ENCODE results near the gene LCOR.

Gene LCOR

GRCh38 chr10:96987141-96987841 lies 155.2 kb downstream of the LCOR start:
- no peak overlapping the region for H2BK15ac ChIP-seq (ENCODE audit: low read depth, poor library complexity, severe bottlenecking)
- H3K27me3 ChIP-seq (ENCODE audit: control insufficient read depth in 1 of 2, insufficient read depth in 1 of 2, low read length in 2 of 2), result no peaks in the 10 kb centered on the region
- H2AFZ ChIP-seq (ENCODE audit: low read depth, low read length), result no peak overlapping the region
- no peak overlapping the region for H3K9ac ChIP-seq (ENCODE audit: low read length)
- H3K4me1 ChIP-seq (ENCODE audit: control insufficient read depth, insufficient read depth, low read depth, low read length), result peaks cover 13% of the 10 kb centered on the region
- no peak overlapping the region for H3K23ac ChIP-seq (ENCODE audit: low read length in 2 of 2)
- H2BK120ac ChIP-seq (ENCODE audit: low read depth, low read length), result no peak overlapping the region
- H2AK5ac ChIP-seq (ENCODE audit: low read length, severe bottlenecking), result peak overlapping the region; percentile 39
- no peak overlapping the region for H3K27ac ChIP-seq (ENCODE audit: low read length, poor library complexity, severe bottlenecking)
- H2BK12ac ChIP-seq (ENCODE audit: low read length in 2 of 2), result no peak overlapping the region
- no peak overlapping the region for H4K8ac ChIP-seq (ENCODE audit: low read length)
- H3K18ac ChIP-seq (ENCODE audit: low read depth in 1 of 2, low read length in 2 of 2), result no peak overlapping the region
- no peak overlapping the region for H3K4ac ChIP-seq (ENCODE audit: low read depth in 1 of 2, low read length in 2 of 2)
- H3K4me3 ChIP-seq (ENCODE audit: insufficient read depth in 1 of 2, low read depth in 1 of 2, low read length in 2 of 2), result no peak overlapping the region
- H4K91ac ChIP-seq (ENCODE audit: low read length), result no peak overlapping the region
- no CpG with 5 or more reads among the region's 2 CpGs for WGBS
- DNase-seq, result no peak
- H3K79me1 ChIP-seq (replicated peaks; ENCODE audit: low read length, poor library complexity, severe bottlenecking), result peaks cover 7% of the 10 kb centered on the region
- H3K4me2 ChIP-seq (ENCODE audit: low read length, poor library complexity, severe bottlenecking), result no peak overlapping the region
- peaks cover 7% of the 10 kb centered on the region in 2 experiments for H3K36me3 ChIP-seq (ENCODE audit: control insufficient read depth in 1 of 2, insufficient read depth in 2 of 2, low read depth in 1 of 2, low read length in 2 of 2)
- H3K9me3 ChIP-seq (ENCODE audit: control insufficient read depth, low read length), result no peaks in the 10 kb centered on the region
- H2BK5ac ChIP-seq (ENCODE audit: low read depth, low read length, poor library complexity, severe bottlenecking), result no peak overlapping the region
- H3K14ac ChIP-seq (ENCODE audit: low read length in 2 of 2), result no peak overlapping the region

DNA sequence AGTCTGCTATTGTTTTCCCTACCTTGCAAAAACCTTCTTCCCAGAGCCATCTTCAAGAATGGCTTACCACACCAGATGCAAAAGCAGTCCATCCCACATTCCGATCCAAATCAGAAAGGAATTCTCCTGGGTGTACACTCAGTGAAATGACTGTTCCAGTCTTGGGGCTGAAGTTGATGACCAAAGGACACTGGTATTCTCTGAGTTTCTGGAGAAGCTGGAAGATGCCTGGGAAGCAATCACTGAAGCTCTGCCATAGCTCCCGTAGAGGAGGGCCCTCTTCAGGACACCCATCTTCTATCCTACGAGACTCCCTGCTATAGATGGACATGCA lies 155.7 kb downstream of the LCOR start:
- Histone ChIP-seq H3K9ac (ENCODE audit: low read length) (no peak overlapping the region), H2BK15ac (ENCODE audit: low read depth, poor library complexity, severe bottlenecking) (no peak overlapping the region)

DNA sequence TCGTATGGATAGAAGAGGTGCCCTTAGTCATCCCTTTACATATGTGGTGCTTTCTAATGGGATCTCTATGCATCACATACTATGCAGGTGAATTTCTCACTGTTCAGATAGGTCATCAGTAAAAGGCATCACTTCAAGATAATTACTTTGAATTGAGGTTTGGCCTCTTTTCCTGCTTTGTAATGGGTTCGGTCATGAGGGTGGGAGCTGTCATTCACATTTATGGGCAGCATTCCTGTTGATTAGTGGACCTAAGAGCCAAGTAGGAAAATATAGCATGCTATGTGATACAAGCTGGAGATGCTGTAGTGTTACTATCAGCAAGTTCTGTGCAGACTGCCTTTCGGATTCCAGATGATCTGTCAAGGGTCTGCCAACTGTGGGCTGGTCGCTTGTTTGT lies 156.3 kb downstream of the LCOR start:
- no peaks in the 10 kb centered on the region for H3K27me3 ChIP-seq (ENCODE audit: control insufficient read depth in 1 of 2, insufficient read depth in 1 of 2, low read length in 2 of 2)
- peak overlapping the region; percentile 33 for H3K27ac ChIP-seq (ENCODE audit: low read length, poor library complexity, severe bottlenecking)
- H2AK5ac ChIP-seq (ENCODE audit: low read length, severe bottlenecking), result peak overlapping the region; percentile 95
- H2BK15ac ChIP-seq (ENCODE audit: low read depth, poor library complexity, severe bottlenecking), result no peak overlapping the region
- H2BK5ac ChIP-seq (ENCODE audit: low read depth, low read length, poor library complexity, severe bottlenecking), result no peak overlapping the region
- H3K14ac ChIP-seq (ENCODE audit: low read length in 2 of 2), result no peak overlapping the region
- no peak overlapping the region for H3K23ac ChIP-seq (ENCODE audit: low read length in 2 of 2)
- H2BK12ac ChIP-seq (ENCODE audit: low read length in 2 of 2), result no peak overlapping the region
- H3K4me1 ChIP-seq (ENCODE audit: control insufficient read depth, insufficient read depth, low read depth, low read length), result peaks cover 15% of the 10 kb centered on the region
- H3K18ac ChIP-seq (ENCODE audit: low read depth in 1 of 2, low read length in 2 of 2), result no peak overlapping the region
- no peak overlapping the region for H3K4ac ChIP-seq (ENCODE audit: low read depth in 1 of 2, low read length in 2 of 2)
- no peak overlapping the region for H2AFZ ChIP-seq (ENCODE audit: low read depth, low read length)
- no peak overlapping the region for H4K8ac ChIP-seq (ENCODE audit: low read length)
- H3K36me3 ChIP-seq (ENCODE audit: control insufficient read depth in 1 of 2, insufficient read depth in 2 of 2, low read depth in 1 of 2, low read length in 2 of 2), result peaks cover 0 to 2% of the 10 kb centered on the region in 2 experiments
- DNase-seq, result no peak
- H2BK120ac ChIP-seq (ENCODE audit: low read depth, low read length), result no peak overlapping the region
- no peak overlapping the region for H4K91ac ChIP-seq (ENCODE audit: low read length)
- no peak overlapping the region for H3K9ac ChIP-seq (ENCODE audit: low read length)
- H3K4me3 ChIP-seq (ENCODE audit: insufficient read depth in 1 of 2, low read depth in 1 of 2, low read length in 2 of 2), result no peak overlapping the region
- H3K4me2 ChIP-seq (ENCODE audit: low read length, poor library complexity, severe bottlenecking), result no peak overlapping the region
- 83% methylated on average over 4 of the region's 4 CpGs for WGBS
- no peaks in the 10 kb centered on the region for H3K9me3 ChIP-seq (ENCODE audit: control insufficient read depth, low read length)
- peaks cover 4% of the 10 kb centered on the region for H3K79me1 ChIP-seq (replicated peaks; ENCODE audit: low read length, poor library complexity, severe bottlenecking)

More for the DNA sequence above, 155.7 kb downstream of the LCOR start:
- peak overlapping the region; percentile 39 for H2AK5ac ChIP-seq (ENCODE audit: low read length, severe bottlenecking)
- no peak overlapping the region for H3K4me2 ChIP-seq (ENCODE audit: low read length, poor library complexity, severe bottlenecking)
- H3K27ac ChIP-seq (ENCODE audit: low read length, poor library complexity, severe bottlenecking), result no peak overlapping the region
- no peak overlapping the region for H3K23ac ChIP-seq (ENCODE audit: low read length in 2 of 2)
- H2BK120ac ChIP-seq (ENCODE audit: low read depth, low read length), result no peak overlapping the region
- no peak overlapping the region for H3K4ac ChIP-seq (ENCODE audit: low read depth in 1 of 2, low read length in 2 of 2)
- H3K36me3 ChIP-seq (ENCODE audit: control insufficient read depth in 1 of 2, insufficient read depth in 2 of 2, low read depth in 1 of 2, low read length in 2 of 2), result peaks cover 2 to 5% of the 10 kb centered on the region in 2 experiments
- H2AFZ ChIP-seq (ENCODE audit: low read depth, low read length), result no peak overlapping the region
- no peaks in the 10 kb centered on the region for H3K27me3 ChIP-seq (ENCODE audit: control insufficient read depth in 1 of 2, insufficient read depth in 1 of 2, low read length in 2 of 2)
- 85% methylated on average over 3 of the region's 3 CpGs for WGBS
- H3K4me3 ChIP-seq (ENCODE audit: insufficient read depth in 1 of 2, low read depth in 1 of 2, low read length in 2 of 2), result no peak overlapping the region
- peaks cover 15% of the 10 kb centered on the region for H3K4me1 ChIP-seq (ENCODE audit: control insufficient read depth, insufficient read depth, low read depth, low read length)
- peaks cover 8% of the 10 kb centered on the region for H3K79me1 ChIP-seq (replicated peaks; ENCODE audit: low read length, poor library complexity, severe bottlenecking)
- H2BK5ac ChIP-seq (ENCODE audit: low read depth, low read length, poor library complexity, severe bottlenecking), result no peak overlapping the region
- no peak overlapping the region for H4K8ac ChIP-seq (ENCODE audit: low read length)
- no peak overlapping the region for H4K91ac ChIP-seq (ENCODE audit: low read length)
- no peak overlapping the region for H3K14ac ChIP-seq (ENCODE audit: low read length in 2 of 2)
- H3K9me3 ChIP-seq (ENCODE audit: control insufficient read depth, low read length), result no peaks in the 10 kb centered on the region
- no peak for DNase-seq
- H2BK12ac ChIP-seq (ENCODE audit: low read length in 2 of 2), result no peak overlapping the region
- no peak overlapping the region for H3K18ac ChIP-seq (ENCODE audit: low read depth in 1 of 2, low read length in 2 of 2)

DNA sequence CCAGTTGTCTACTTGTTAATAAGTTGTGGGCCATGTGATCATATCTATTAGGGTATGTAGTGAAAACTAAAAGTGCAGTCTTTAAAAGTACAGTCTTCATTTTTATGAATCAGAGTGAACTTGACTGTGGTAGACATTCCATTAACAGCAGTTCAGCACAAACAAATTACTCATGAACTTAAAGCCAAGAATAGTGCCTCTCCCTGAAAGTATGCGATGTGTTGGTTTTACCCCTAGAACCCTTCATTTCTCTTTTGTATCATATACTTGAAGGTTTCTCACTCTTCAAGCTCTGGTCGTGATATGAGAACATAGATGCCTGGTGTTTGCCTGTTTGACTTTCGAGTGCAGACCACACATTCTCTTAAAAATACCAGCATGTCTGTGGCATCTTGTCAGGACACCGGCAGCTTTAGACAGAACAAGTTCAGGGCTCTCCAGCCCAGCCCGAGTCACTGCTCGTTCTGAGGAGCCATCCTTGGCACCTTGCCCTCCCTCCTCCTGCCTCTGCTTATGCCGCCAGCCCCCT lies 159.3 kb downstream of the LCOR start:
- Histone ChIP-seq H3K27ac (ENCODE audit: low read length, poor library complexity, severe bottlenecking) (peak overlapping the region; percentile 84), H3K4me3 (ENCODE audit: insufficient read depth in 1 of 2, low read depth in 1 of 2, low read length in 2 of 2) (no peak overlapping the region), H3K36me3 (ENCODE audit: control insufficient read depth in 1 of 2, insufficient read depth in 2 of 2, low read depth in 1 of 2, low read length in 2 of 2) (no peaks in the 10 kb centered on the region), H4K8ac (ENCODE audit: low read length) (no peak overlapping the region), H3K9me3 (ENCODE audit: control insufficient read depth, low read length) (no peaks in the 10 kb centered on the region), H2BK120ac (ENCODE audit: low read depth, low read length) (no peak overlapping the region), H2BK15ac (ENCODE audit: low read depth, poor library complexity, severe bottlenecking) (no peak overlapping the region), H4K91ac (ENCODE audit: low read length) (no peak overlapping the region), H3K4me2 (ENCODE audit: low read length, poor library complexity, severe bottlenecking) (peak overlapping the region; percentile 41), H3K18ac (ENCODE audit: low read depth in 1 of 2, low read length in 2 of 2) (no peak overlapping the region), H2BK12ac (ENCODE audit: low read length in 2 of 2) (peak overlapping the region in 1 of 2 experiments; percentile 64), H3K4ac (ENCODE audit: low read depth in 1 of 2, low read length in 2 of 2) (no peak overlapping the region), H3K79me1 (replicated peaks; ENCODE audit: low read length, poor library complexity, severe bottlenecking) (peaks cover 5% of the 10 kb centered on the region), H2AFZ (ENCODE audit: low read depth, low read length) (no peak overlapping the region), H2AK5ac (ENCODE audit: low read length, severe bottlenecking) (peak overlapping the region; percentile 68), H3K23ac (ENCODE audit: low read length in 2 of 2) (no peak overlapping the region), H3K14ac (ENCODE audit: low read length in 2 of 2) (no peak overlapping the region), H3K9ac (ENCODE audit: low read length) (peak overlapping the region; percentile 53), H3K4me1 (ENCODE audit: control insufficient read depth, insufficient read depth, low read depth, low read length) (peaks cover 19% of the 10 kb centered on the region), H3K27me3 (ENCODE audit: control insufficient read depth in 1 of 2, insufficient read depth in 1 of 2, low read length in 2 of 2) (no peaks in the 10 kb centered on the region), H2BK5ac (ENCODE audit: low read depth, low read length, poor library complexity, severe bottlenecking) (no peak overlapping the region)
- 38% methylated on average over 7 of the region's 7 CpGs for WGBS
- DNase-seq, result peak; percentile 82
